Stimulated activated CD4-positive, alpha-beta T cell treated with anti-CD3 and anti-CD28 coated beads, TNF-alpha, amount 100 ng/mL, for 4 hours (primary cell): Measurements from ENCODE around the gene GHRH.

ENCODE experiments used
- DNase-seq, 3 experiments: peaks; one replicate each; pipeline ENCODE4 v3.0.0-alpha.2; 2020; ENCODE audit warnings: low read depth in 3 of 3

The GHRH gene, protein sequence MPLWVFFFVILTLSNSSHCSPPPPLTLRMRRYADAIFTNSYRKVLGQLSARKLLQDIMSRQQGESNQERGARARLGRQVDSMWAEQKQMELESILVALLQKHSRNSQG

DNA sequence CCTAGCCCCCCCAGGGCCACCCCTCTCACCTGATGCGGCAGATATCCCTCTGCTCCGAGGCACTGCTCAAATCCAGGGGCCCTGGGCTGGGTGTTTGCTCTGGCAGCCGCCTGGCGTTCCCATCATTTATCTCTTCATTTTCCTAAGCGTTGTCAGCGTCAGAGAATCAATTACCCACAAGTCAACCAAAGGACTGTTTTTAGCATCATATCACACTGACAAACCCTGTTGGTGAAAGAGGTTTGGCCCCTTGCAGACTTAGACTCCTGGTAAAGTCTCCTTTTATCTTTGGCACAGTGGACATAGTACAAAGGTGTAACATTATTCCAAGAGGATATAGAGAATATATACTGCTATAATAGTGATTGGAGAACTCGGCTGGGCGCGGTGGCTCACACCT, at the start of gene GHRH:
GHRH (minus strand) TSS at position 101 of the 400 bp plus-strand sequence. CDS start 4,925 bp downstream, outside the sequence.
- DNase-seq = no peak

DNA sequence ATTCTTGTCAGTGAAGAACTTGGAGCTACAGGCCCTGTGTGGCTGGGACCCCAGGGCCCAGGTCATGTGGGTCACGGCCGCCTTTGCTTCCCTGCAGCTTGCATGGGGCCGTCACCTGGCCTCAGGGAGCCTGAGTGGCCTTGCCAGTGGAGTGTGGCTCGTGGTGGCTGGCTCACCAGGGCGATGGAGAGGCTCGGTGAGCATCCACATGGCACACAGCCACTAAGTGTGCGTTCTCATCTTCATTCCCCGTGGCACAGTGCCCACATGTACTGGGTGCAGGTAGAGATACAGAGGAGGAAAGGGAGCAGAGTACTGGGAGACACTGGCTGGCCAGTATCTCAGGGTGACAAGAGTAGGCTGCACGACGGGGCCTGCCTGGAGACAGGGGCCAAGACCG, 49.3 kb upstream of the GHRH start:
- no peak for DNase-seq

DNA sequence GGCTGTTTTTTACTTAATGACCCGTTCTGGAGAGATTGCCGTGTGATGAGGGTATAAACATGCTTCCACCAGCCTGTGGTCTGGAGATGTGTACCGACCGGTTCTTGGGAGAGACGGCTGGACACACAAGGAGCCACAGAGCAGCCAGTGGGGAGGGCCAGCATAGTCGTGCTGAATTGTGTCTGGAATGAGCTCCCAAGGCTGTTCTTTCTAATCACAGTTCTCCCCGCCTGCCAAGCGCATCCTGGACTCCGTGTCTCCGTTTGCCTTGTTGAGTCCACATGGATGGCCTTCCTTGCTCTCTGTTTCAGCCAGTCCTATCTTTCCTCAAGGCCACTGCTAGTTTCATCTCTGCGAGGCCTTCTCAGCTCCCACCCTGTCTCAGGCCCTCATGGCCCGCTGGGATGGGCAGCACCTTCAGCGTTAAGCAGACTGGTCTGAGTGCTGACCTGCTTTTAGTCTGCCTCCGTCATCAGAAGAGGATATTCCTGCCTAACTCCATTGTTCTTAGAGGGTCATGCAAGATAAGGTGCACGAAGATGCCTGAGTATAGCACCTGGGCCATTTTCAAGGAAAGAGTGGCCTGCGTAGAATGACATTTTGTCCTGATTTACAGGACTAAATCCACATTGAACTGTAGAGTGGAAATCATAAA, 48.4 kb upstream of the GHRH start:
- no peak for DNase-seq

DNA sequence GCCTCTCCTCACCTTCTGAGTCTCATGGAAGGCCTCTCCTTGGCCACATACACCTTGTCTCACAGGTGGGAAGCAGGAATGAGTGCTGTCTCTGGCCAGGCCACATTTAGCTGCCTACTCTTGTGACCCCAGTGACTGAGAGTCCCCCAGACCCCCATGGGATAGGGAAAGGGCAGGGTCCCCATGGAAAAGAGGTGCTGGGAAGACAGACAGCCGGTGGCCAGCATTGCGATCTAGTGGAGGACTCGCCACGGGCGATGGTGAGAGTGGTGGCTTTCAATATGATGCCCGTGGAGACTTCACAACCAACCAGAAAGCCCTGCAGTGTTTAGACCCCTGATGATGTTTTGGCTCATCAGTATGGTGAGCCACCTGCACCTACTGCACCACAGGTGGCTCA, 47.7 kb upstream of the GHRH start:
- no peak for DNase-seq

DNA sequence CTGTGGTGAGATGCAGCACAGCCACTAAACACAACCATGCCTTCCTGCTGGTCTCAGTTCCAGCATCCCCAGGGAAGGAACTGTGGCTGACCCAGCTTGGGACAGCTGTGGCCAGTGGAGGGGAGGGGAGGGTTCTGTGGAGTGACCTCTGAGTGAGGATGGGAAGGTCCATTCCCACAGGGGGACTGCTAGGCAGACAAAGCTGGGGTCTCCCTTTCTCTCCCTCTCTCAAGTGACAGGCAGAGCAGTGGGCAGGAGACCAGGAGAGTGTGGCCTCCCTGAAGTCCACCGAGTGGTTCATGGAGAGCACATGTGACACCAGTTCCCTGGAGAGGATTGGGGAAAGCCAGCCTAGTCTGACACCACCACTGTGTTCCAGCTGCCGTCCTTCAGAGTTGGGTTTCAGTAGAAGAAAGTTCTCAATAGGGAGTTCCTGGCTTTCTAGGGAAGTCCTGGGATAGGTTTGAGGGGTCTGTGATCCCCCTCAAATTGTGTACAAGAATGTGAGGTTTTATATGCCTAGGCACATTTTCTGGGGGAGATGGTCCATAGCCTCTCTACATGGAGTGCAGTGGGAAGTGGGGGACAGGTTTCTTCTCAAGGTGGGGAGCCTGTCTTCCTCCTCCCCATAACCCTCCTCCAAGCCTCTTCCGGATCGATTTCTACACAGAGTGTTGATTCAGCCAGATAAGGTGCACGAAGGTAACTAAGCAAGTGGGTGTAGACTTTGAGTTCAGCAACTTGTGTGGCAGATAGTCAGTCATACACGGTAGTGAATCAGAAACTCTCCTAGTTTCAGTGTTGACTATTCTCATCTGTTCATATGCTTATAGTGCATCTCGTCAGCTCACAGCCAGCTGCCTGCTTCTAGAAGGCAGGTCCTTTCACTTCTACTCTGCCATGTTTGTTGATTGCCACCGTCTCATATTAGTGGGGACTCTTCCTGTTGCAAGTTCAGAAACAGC, 46.8 kb upstream of the GHRH start:
- DNase-seq = no peak

DNA sequence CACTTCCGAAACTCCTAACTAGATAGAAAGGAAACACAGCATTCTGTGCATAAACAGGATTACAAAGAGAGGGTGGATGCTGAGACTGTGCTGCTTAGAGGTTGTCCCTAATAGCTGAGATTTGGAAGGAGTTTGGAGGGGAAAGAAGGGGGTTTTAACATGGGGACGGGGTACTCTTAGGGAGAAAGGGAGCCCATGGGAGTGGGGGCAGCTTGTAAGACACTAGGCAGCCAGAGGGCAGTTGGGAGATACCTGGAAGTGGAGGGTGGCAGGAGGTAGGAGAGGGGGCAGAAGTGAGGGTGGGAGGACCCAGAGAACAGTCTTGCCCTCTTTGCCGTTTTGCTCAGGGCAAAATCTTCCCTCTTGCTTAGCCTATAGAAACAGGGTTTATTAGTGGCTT, 44.2 kb upstream of the GHRH start:
- DNase-seq = no peak

DNA sequence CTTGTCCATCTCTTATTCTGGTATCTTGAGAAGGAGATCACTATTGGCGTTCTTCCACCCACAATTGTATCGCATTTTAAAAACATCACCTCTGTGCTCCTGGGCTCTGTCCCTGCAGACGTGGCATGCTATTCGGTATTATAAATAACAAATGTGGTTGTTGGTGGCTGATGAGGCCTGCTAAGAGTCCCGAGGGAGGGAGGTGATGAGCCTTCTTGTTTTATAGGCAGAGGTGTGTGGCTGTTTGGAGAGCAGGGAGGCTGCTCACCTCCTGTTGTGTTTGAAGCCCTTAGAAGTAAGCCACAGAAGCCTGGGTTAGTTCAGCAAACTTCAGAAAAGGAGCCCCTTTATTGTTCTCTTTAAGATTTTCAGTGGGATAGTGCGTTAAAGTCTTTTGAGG, 43.5 kb upstream of the GHRH start:
- no peak for DNase-seq

DNA sequence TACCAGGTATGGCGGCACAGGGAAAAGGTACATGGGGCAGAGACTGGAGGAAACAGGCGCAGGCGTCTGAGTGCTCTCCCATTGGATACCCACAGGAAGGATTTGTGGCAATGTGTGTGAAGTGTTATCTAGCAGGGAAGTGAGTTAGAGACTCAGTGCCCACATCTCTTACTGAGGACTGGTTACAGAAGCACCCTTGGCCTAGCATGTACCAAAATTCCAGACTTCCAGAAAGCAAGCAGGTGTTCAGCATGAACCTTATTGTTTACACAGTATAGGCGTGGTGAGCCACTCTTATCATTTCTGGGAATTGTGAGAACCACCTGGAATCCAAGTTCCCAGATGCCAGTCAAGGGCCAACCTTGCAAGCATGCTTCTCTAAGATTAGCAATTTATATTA, 42.0 kb upstream of the GHRH start:
- no peak for DNase-seq

DNA sequence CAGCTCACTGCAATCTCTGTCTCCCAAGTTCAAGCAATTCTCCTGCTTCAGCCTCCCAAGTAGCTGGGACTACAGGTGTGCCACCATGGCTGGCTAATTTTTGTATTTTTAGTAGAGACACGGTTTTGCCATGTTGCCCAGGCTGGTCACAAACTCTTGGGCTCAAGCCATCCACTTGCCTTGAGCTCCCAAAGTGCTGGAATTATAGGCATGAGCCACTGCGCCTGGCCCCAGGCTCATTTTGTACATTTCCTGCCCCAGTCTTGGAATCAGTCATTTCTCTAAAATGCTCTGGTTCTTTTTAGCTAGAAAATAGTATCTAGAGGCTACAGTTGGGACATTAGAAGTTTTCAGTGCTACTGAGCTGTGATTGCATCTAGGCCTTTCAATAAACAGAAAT, 41.4 kb upstream of the GHRH start:
- no peak for DNase-seq

DNA sequence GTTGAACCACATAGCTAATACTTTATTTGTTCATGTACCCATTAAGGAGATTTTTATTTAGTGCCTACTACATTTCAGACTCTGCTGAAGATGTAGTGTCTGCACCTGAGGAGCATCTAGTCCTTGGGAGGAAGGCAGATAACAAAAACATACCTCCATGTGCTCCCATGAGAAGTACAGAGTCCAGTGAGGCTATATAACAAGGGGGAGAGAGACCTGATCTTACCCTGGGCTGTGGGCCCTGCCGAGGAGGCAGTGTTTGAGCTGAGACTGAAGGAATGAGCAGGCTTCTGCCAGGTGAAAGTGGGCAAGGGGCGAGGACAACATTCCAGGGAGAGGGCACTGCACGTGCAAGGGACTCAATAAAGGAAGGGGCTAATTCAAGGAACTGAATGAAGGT, 39.9 kb upstream of the GHRH start:
- no peak for DNase-seq

DNA sequence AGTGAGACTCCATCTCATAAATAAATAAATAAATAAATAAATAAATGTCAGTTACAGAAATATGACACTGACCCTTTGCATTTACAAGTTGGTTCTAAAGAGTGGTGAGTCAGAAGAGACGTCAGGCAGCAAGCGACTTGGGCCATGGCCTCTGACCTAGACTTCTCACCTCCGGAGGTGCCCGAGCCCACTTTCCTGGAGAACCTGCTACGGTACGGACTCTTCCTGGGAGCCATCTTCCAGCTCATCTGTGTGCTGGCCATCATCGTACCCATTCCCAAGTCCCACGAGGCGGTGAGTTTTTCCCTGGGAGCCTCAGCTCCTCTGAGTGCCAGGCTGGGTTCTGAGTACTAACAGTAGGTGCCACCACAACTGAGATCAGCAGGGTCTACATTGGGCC, 39.5 kb upstream of the GHRH start:
- no peak for DNase-seq

DNA sequence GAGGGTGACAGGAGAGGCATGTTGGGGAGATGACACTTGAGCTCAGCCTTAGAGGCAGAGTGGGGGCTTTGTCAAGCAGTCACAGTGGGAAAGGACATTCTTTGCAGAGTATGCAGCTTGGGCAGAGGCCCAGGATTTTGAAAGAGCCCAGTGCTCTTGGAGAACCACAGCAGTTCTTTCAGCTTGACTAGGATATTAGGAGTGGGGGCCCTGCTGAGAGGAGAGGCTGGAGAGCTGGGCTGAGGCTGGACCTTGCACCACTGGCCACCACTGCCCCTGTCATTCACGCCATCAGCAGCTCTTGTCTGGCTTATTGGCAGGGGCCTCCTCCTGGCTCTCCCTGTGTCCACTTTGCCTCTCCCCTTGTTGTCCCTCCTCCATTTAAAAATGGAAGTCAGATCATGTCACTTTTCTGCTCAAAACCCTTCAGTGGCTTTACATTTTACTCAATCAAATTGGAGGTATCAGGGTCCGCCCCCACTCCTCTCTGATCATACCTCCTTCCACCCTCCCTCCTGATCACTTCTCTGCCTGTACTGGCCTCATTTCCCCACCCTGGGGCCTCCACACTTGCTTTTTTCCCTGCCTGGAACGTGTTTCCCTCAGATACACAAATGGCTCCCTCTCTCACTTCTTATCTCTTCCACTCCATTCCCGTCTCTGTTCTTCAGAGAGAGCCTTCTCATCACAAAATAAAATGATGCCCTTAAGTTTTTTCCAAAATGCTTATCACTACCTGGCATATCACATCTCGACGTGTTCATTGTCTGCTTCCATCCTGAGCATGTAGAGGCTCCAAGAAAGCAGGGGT, 38.3 kb upstream of the GHRH start:
- no peak for DNase-seq

DNA sequence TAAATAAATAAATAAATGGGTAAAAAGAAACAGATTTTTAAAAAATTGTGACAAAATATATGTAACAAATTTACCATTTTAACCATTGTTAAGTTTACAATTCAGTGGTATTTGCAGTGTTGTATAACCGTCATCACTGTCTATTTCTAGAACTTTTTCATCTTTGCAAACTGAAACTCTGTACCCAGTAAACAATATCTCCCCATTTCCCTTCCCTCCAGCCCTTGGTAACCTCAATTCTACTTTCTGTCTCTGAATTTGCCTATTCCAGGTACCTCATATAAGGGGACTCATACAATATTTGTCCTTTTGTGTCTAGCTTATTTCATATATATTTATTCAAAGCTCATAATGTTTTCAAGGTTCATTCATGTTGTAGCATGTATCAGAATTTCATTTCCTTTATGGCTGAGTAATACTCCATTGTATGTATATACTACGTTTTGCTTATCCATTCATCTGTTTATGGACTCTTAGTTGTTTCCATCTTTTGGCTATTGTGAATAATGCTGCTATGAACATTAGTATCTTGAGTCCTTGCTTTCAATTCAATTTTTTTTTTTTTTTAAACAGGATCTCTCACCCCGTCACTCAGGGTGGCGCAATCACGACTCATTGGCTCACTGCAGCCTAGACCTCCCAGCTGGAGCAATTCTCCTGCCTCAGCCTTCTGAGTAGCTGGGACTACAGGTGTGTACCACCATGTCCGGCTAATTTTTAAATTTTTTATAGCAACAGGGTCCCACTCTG, 36.8 kb upstream of the GHRH start:
- no peak for DNase-seq

DNA sequence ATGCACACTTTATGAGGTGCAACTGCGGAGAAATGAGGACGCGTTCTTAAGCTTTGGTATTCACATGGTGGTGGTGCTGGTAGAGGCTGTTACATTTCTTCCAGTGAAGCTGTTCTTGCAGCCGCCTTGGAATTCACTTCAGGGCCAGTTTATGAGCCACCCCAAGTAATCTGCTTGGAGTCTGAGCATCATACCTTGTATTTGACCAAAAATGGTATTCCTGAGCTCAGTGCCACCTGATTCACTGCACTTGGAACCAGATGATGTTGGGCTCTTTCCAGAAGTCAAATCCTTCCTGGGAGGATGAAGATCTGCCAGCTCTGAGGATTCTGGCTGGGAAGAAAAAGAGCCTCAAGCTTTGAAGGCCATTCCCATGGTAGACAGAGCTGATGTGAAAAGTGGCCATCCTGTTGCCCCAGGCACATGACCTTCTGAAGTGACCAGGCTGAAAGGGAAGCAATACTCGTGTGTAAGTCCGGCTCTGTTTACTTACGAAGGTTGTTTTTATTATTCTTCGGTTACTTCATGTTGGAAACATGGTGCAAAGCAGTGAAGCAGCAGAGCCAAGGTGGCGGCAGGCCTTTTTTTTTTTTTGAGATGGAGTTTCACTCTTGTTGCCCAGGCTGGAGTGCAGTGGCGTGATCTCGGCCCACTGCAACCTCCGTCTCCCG, 35.6 kb upstream of the GHRH start:
- no peak for DNase-seq

DNA sequence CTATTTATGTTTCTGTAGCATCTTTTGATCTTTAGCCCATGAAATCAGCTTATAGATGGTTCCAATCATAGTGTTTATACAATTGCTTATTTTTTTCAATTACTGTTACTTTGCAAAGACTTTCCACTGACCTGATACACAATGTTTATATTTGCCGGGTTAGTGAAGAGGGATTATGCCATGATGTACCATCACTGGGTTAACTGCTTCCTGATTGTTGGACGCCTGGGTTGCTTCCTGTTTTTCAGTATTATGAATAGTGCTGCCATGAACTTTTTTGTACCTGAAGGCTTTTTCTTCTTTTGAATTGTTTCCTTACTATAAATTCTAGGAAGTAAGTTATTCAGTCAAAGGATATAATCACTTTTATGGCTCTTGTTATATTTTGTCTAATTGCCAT, 34.8 kb upstream of the GHRH start:
- no peak for DNase-seq

DNA sequence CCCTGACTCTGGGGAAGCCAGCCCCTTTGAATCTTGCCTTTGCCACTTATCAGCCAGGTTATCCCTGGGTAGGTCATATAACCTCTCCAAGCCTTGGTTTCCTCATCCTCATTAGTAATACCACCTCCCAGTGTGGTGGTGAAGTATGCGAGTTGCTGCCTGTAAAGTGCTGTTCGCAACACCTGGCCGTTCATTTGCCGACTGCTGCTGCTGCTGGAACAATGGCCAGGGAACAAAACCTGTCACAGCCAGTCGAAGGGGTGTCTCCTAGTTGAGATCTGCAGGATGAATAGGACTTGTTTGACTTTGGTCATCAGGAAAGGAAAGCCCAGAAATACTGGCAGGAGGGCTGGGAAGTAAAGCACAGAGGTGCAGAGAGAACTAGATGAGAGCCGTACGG, 34.0 kb upstream of the GHRH start:
- no peak for DNase-seq

DNA sequence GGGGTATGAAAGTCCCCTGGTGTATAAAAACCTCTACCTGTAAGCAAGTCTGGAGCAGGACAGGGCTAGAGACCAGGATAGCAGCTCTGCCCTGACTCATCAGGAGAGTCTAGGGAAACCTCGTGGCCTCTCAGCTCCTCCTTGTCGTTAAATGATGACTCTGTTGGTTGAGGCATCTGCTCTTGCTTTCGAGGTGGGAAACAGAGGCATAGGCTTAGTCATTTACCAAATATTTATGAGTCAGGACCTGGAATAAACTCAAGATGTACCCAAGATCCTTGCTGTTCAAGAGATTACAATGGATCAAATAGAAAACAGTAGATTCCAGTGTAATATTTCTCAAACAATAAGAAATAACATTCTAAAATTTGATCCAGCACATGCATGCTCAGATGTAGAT, 33.4 kb upstream of the GHRH start:
- no peak for DNase-seq

DNA sequence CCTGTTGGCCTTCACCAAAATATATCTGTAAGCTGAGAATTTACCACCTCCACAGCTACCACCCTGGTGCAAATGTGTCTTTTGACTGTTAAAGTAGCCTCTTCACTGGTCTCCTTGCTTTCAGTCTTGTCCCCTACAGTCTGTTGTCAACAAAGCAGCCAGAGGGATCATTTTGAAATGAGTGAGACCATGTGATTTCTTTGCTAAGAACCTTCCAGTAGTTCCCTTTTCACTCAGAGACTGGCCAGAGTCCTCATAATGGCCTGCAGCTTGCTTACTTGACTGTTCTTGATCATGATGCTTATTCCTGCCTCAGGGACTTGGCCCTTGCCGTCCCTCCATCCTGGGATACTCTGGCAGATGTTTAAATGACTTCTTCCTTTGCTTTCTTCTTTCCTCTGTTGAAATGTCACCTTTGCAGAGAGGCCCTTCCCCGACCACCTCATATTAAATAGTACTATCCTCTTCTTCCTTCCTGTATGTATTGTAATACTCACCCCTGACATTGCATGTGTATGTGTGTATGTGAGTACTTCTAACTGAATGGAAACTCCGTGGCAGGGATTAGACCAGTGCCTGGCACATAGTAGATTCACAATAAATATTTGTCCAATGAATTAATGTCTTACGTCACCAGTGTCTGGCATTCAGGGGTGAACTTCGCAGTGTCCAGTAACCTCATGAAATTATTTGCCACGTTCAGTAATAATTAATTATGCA, 32.8 kb upstream of the GHRH start:
- no peak for DNase-seq

DNA sequence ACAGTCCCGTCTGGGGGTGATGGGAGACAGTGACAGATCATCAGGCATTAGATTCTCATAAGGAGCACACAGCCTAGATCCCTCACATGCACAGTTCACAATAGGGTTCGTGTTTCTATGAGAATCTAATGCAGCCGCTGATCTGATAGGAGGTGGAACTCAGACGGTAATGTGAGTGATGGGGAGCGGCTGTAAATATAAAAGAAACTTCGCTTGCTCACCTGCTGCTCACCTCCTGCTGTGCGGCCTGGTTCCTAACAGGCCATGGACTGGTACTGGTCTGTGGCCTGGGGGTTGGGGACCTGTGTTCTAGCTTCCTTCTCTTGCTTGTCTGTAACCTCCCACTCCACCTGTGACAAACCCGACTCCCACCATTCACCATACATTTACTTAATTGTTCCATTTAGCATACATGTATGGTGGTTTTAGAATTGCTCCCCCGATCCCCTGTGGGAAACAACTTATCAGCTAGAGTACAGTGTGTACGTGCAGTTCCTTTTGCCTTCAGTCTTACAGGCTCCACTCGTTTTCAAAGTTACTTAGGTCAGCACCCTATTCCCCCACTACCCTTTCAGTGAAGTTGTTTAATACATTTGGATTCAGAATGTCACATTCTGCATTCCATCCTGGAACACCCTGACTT, 31.8 kb upstream of the GHRH start:
- DNase-seq = no peak

DNA sequence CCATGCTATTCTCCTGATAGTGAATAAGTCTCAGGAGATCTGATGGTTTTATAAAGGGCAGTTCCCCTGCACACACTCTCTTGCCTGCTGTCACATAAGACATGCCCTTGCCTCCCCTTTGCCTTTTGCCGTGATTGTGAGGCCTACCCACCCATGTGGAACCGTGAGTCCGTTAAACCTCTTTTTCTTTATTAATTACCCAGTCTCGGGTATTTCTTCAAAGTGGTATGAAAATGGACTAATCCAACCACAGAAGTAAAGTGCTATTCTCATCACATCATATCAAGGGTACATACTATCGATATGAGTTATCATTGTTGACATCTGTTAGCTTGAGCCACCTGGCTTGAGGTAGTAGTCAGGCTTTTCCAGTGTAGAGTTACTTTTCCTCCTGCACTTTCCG, 30.1 kb upstream of the GHRH start:
- DNase-seq = no peak
